Astrocyte of the spinal cord (primary cell): ENCODE measurements around the gene USHBP1.
A peak's percentile ranks its signal among the peaks of the same experiment; 100 is the strongest.

Experiments used
- DNase-seq: peaks from one replicate; pipeline ENCODE4 v3.0.0; 2011; ENCODE audit warnings: low read depth, low spot score
- H3K4me3 ChIP-seq: 2 replicates; pipeline ENCODE4 v1.5.1; 2011; ENCODE audit warnings: low read depth, mild to moderate bottlenecking, low read length, moderate library complexity
- CTCF ChIP-seq: IDR thresholded peaks from 2 replicates; pipeline ENCODE4 v1.5.1; 2012; ENCODE audit warnings: low read depth, mild to moderate bottlenecking, low read length, inconsistent platforms
- in situ Hi-C: cut with HindIII; loops from 2 replicates; pipeline ENCODE4 v1.10.0; 2017; ENCODE audit warnings: low sequenced_read_pairs

USHBP1 gene

GRCh38 chr19:17255150-17255621 is 9.4 kb downstream of the USHBP1 start:
- no peak overlapping the region for H3K4me3 ChIP-seq
- no peak for TF ChIP-seq CTCF
- in situ Hi-C loops: no loop called here
- no peak for DNase-seq

- no peak overlapping the region for H3K4me3 ChIP-seq
- TF ChIP-seq CTCF: no peak
- in situ Hi-C loops: no loop called here
- DNase-seq: no peak
Measured at GRCh38 chr19:17254636-17255035, 9.9 kb downstream of the USHBP1 start.

- TF ChIP-seq CTCF: no peak
- DNase-seq: no peak
- H3K4me3 ChIP-seq: no peak overlapping the region
- in situ Hi-C loops: no loop called here
Measured at GRCh38 chr19:17249887-17250548, 14.5 kb downstream of the USHBP1 start.

GRCh38 chr19:17248011-17248776 is 16.4 kb downstream of the USHBP1 start:
- H3K4me3 ChIP-seq: no peak overlapping the region
- TF ChIP-seq CTCF: no peak
- in situ Hi-C loops: no loop called here

GRCh38 chr19:17246681-17247425 is 17.7 kb downstream of the USHBP1 start:
- no peak overlapping the region for H3K4me3 ChIP-seq
- in situ Hi-C loops: no loop called here
- peak; percentile 43 for DNase-seq

More at GRCh38 chr19:17248011-17248776, 16.4 kb downstream of the USHBP1 start:
- no peak for DNase-seq

More at GRCh38 chr19:17246681-17247425, 17.7 kb downstream of the USHBP1 start:
- TF ChIP-seq CTCF: no peak
